ENCODE measurements around the gene ITGA2.
A peak's percentile ranks its signal among the peaks of the same experiment; 100 is the strongest.

ITGA2 gene

DNA sequence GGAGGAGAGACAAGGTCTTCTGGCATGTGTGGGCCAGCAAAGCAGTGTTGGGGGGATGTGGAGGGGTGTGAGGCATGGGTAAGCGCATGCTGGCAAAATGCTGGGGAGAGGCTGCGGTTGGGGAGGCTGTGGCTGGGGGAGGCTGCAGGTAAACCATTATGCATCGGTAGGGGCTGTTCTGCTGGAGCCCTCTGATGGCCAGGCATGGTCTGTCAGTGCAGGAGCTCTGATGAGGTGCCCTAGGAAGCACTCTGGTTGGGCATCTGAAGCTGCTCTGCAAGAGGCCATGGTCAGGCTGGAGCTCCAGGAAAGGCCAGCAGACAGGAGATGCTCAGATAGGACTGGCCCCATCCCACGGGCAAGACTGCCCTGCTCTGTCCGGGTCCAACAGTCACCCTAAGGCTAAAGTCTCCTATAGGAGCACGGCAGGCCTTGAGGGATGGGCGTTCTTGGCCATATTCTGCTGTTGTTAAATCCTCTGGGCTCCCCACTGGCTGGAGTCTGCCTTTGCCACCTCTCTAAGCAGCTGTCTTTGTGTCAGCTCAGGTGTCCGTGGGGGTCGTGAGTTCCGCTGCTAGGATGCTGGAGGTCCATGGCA, 28.7 kb downstream of the ITGA2 start:
- DNase-seq (ENCODE audit: low read depth): no peak

DNA sequence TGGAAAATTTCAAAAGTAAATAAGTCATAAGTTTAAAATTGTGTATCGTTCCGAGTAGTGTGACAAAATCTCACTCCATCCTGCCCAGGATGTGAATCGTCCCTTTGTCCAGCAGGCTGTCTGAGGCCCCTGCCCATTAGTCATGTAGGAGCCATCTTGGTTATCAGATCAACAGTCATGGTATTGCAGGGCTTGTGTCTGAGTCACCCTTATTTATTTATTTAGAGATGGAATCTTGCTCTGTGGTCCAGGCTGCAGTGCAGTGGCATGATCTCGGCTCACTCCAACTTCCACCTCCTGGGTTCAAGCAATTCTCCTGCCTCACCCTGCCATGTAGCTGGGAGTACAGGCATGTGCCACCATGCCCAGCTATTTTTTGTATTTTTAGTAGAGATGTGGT, 30.2 kb downstream of the ITGA2 start:
- DNase-seq (ENCODE audit: low read depth): no peak

DNA sequence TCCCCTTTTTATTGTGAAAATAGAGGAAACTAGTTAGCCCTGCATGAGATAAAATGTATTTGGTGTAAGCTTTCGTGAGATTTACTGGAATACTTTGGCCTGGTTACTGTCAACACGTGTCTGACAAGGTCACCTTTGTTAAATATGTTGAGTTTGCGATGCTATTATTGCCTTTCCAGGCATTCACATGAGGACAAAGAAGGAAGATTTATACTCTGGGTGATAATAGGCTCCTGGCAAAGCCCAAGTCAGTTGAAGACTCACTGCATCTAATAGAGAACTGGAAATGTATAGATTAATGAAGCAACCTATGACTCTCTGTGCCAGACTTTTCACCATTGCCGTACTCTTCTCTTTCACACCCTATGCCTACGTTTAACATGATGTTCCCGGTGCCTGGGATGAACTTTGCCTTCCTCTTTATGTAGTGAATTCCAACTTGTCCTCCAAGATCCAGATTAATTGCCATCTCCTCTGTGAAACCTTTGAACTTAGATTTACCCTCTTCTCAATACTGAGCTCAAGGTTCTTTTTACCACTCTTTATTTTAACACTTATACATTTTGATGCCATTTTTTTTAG, 33.9 kb downstream of the ITGA2 start:
- no peak for DNase-seq (ENCODE audit: low read depth)

DNA sequence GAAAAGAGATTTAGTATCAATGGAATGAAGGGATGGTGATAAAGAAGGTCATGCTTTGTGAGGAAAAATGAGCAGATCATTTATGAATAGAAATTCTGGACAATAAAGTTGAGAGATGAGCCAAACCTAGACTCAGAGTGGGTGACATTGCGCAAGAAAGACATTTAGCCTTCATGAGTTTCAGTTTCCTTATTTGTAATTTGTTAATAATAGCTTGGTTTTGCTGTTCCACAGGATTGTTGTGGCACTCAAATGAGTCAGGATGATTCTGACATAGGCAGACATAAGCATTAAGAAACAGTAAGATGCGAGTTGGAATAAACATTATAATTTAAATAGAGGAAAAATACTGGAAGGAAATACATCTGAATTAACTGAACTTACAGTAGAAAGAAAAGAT, 34.8 kb downstream of the ITGA2 start:
- peak; percentile 74 for DNase-seq (ENCODE audit: low read depth)

DNA sequence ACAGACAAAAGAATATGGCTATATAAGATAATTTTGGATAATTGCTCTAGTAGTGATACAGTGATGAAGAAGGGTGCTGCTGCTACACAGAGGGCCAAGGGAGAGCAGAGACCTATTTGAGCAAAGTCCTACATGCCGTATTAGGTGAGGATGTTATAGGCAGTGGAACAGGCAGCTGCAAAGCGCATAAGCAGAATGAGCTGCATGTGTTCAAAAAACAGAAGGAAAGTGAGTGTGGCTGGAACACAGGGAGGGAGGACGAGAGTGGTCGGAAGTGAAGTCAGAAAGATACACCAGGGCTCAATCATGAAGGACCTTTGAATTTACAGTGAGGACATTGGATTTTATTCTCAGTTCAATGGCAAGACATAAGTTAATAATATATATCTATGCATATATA, 35.4 kb downstream of the ITGA2 start:
- DNase-seq (ENCODE audit: low read depth): no peak

GRCh38 chr5:53025487-53025886, 36.3 kb downstream of the ITGA2 start:
- no peak for DNase-seq (ENCODE audit: low read depth)

DNA sequence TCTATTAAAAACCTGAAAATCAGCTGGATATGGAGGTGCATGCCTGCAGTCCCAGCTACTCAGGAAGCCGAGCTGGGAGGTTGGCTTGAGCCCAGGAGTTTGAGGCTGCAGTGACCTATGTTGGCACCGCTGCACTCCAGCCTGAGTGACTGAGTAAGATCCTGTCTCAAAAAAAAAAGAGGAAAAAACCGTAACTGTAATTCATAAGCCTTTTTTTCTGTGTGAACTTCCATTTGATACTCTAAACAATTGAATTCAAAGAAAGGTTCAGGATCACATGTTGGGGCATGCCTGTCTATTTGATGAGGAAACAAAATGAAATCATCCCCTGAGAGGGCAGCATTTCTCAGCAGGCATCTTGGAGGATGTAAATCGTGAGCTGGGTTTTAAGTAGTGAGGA, 38.8 kb downstream of the ITGA2 start:
- peak; percentile 66 for DNase-seq (ENCODE audit: low read depth)

- DNase-seq (ENCODE audit: low read depth): no peak
These were observed 40.5 kb downstream of the ITGA2 start for GRCh38 chr5:53029608-53030007.

DNA sequence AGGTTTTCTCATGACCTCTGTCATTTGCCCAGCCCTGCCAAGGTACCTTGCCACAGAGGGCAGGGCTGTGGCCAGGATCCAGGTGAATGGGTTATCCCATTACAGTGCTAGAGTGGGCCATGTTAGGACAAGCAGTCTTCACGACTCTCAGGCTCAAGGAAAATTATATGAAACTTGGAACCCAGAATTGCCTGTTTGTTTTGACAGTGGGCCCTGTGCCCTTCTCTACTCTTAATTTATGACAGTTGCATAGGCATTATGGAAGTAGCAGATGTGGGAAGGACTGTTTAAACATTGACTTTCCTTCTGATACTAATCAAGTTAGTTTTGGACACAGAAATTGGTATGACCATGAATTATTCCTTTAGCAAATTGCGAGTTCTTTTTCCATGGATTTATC, 41.7 kb downstream of the ITGA2 start:
- no peak for DNase-seq (ENCODE audit: low read depth)

- peak; percentile 57 for DNase-seq (ENCODE audit: low read depth)
These were observed 42.5 kb downstream of the ITGA2 start for GRCh38 chr5:53031695-53032096.

- DNase-seq (ENCODE audit: low read depth): no peak
These were observed 43.0 kb downstream of the ITGA2 start for GRCh38 chr5:53032188-53032587.

DNA sequence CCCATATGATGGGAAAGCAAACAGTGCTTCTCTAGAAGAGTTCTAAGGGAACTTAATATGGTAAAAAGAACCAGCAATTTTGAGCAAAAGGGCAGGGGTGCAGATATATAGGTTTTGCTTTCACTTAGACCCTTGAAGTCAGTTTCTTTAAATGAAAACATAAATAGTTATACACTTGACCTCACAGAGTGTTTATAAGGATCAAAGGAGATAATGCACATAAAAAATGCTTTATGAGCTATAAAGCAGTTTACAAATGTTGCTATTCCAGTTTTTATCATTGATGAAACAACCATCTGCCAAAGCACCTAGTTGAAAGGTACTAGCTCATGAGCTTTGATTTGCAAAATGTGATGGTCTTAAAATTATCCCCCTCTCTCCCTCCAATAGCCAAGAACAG, 45.7 kb downstream of the ITGA2 start:
- DNase-seq (ENCODE audit: low read depth): no peak

- DNase-seq (ENCODE audit: low read depth): no peak
These were observed 46.8 kb downstream of the ITGA2 start for GRCh38 chr5:53035868-53036381.

DNA sequence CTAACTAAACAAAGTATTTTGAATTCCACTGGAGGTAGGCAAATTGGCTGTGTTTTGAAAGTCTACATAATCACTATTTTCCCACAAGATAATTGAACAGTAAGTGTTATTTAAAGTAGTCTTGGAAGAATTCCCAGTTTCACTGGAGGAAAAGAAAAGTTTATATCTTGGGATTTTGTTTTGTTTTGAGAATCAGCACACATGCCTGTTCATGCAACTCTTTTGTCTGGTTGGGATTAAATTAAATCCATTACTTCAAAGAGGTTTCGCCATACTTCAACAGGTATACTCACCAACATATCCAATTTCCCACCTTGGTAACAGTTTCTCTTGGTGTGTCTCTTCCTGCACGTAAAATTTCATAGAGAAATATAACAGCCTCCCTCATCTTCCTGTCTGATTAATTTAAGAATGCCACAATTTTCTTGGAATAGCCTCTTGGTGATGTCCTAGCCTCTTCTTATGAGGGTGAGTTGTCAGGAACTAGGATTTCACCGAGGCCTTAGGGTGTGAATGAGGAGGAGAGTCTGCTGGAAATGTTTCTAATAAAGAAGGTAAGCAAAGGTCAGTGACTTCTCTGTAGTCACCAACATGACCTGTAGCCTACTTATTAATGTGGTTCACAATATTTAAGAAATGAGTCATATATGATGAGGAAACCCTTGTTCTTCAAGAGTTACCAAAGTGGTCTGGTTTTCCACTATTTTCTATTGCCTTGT, 48.1 kb downstream of the ITGA2 start:
- DNase-seq (ENCODE audit: low read depth): peak; percentile 44

DNA sequence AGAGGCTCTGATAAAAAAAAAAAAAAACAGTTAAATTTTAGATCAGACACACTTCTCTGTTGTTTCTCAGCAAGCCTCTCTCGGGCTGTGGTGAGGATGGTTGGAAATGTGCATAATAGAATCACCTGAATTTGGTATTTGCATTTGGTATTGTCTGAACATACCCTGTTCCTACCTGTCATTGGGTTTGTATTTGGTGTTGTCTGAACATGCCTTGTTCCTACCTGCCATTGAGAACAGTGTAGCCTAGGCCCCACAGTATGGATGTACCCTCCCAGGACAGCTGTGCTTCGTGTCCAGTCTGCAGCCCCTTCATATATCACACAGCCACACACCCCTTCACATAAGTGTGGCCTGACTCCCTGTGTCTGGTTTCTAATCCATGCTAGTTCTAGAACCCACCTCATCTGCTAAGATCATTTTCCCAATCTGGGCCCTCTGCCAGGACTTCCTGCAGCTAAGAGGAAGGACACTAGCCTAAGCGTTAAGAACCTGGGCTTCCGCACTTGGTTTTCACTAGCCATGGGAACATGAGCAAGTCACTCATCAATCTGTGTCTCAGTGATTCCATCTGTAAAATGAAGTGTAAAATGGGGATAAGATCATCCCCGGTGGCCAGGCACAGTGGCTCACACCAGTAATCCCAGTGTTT, 49.2 kb downstream of the ITGA2 start:
- DNase-seq (ENCODE audit: low read depth): no peak

- no peak for DNase-seq (ENCODE audit: low read depth)
These were observed 50.7 kb downstream of the ITGA2 start for GRCh38 chr5:53039855-53040254.

DNA sequence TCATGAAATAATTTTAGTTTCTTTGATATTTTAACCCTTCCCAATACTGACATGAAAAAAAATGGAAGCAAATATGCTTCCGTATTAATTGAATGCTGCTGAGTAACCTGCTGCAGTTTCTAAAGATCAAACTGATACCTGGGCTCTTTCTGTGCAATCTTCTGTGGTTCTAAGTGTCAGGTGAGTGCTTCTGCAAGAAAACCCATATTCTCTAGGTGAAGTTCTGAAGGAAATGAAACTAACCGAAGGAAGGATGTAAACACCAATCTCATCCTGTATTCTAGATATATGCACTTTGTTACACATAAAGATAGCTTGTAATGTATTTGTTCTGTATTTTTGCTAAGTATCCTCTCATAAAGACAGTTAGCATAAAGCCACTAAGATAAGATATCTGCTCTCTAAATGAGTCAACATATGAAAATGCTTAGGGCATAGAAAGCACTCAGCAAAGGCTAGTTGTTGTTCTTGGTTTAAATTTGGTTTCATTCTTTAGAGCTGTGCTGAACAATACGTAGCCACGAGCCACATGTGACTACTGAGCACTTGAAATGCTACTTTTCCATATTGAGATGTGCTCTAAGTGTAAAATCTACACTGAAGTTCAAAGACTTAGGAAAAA, 52.0 kb downstream of the ITGA2 start:
- no peak for DNase-seq (ENCODE audit: low read depth)

DNA sequence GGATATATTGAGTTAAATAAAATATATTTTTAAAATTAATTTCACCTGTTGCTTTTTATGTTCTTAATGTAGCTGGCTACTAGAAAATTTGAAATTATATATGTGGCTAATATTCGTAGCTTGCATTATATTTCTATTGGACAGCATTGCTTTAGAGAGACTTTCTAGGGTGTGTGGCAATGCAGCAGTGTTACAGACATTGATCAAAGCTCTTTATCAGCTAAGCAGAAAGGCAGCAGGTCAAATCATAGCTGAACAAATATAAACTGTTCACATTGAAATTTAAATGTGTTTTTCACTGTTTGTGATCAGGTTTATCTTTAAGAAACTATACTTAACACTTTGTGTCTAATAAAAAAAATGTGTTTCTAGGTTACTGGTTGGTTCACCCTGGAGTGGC, 52.6 kb downstream of the ITGA2 start:
- no peak for DNase-seq (ENCODE audit: low read depth)

DNA sequence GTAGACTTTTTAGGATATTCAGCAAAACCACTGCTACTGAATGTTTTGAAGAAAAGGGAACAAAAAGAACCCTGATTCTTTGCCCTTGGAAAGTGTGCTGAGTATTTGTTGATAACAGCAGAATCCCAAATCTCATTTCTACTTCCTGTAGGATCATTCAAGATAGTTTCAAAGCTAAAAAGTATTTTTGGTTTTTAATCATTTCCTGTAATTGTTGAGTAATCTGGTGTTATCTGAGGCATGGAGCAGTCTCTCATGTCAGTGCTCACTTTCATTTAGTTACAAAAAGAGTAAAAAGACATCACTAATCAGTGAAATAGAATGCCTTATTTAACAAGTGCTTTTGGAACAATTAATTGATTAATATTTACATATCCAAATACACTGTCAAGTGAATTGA, 56.1 kb downstream of the ITGA2 start:
- no peak for DNase-seq (ENCODE audit: low read depth)

DNA sequence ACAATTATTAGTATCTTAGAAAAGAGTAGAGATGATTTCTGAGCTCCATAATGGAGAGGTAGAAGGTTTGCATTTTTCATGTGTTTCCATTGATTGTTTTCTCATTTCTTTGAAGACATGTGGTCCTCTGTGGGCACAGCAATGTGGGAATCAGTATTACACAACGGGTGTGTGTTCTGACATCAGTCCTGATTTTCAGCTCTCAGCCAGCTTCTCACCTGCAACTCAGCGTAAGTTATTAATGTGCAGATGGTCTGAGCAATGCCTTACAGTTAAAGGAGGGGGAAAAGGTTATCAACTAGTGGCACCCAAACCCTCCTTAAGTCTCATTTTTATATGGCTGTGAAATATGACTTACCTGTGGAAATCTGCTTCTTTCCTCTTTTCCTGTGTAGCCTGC, 59.1 kb downstream of the ITGA2 start:
- DNase-seq (ENCODE audit: low read depth): no peak

GRCh38 chr5:53052499-53052898, 63.3 kb downstream of the ITGA2 start:
- no peak for DNase-seq (ENCODE audit: low read depth)

DNA sequence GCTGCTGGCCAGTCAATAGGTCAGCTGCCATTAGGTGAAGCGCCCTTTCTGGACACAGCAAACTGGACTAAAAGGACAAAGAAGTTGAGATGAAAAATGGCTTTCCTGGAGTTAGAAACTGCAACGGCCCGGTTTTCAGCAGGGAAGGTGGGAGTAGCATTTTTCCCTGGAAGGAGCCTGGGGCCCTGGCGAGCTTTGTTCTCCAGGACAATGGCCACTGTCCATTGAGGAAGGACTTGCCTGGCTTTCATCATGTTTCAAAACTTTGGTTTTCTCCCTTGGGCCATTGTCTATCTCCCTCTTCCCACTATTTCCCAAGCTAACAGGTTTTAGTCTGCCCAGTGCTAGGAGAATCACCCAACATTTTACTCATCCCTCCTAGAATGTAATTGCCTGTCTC, 64.2 kb downstream of the ITGA2 start:
- DNase-seq (ENCODE audit: low read depth): no peak

GRCh38 chr5:53055365-53055764, 66.2 kb downstream of the ITGA2 start:
- DNase-seq (ENCODE audit: low read depth): no peak
